K562 (cell line): Measurements from ENCODE around the gene MLYCD. TPM values are rescaled to one million over a fixed set of nuclear protein-coding genes. Genes with fewer than 3 reads are reported as not detected.

ENCODE experiments used
- ATAC-seq: fragments of 200-7000 bp; cut with Tn5 transposase; 3 replicates; pipeline ENCODE4 v1.9.1; 2020; ENCODE audit warnings: moderate library complexity
- BruUV-seq: library from RNA; stranded (reverse); fragments of 400-500 nt; replicated peaks from 2 replicates; lab custom pipeline; 2021; lab: Mats Ljungman, UMichigan
- CTCF ChIA-PET: fragments of 300-600 bp; formaldehyde crosslinking; extraction: SDS; loops from one replicate; lab custom pipeline; 2021; ENCODE audit warnings: low intra/inter-chr PET ratio; lab: Yijun Ruan, JAX
- POLR2A ChIA-PET: fragments of 300-600, 350-650 bp; sonication (Branson Sonifier 250); formaldehyde crosslinking; extraction: SDS; loops from one replicate; lab custom pipeline; 2021; ENCODE audit warnings: antibody characterized with exemption, inconsistent platforms; lab: Yijun Ruan, JAX
- DNase-seq, 4 experiments: peaks; one replicate each; pipeline versions ENCODE4 v3.0.0 to v3.0.0-alpha.2; 2011 to 2018; ENCODE audit warnings: low spot score in 3 of 4, mixed read lengths in 3 of 4; ENCODE audit errors: extremely low read depth in 1 of 4
- FAIRE-seq: peaks from 2 replicates; lab custom pipeline; 2011; peaks lifted over from hg19 to GRCh38; lab: Jason Lieb, UNC
- H2AFZ ChIP-seq: 2 replicates; pipeline ENCODE4 v1.6.0; 2011; ENCODE audit warnings: low read depth, low read length, control low read depth, inconsistent platforms
- H3K27ac ChIP-seq: fragments of 200-600 bp; 3 replicates; pipeline ENCODE4 v1.8.0; 2011; ENCODE audit warnings: low read depth, mild to moderate bottlenecking, control low read depth, inconsistent platforms, low read length, moderate library complexity, mixed read lengths; ENCODE audit errors: extremely low read depth
- H3K27me3 ChIP-seq, 2 experiments: fragments of 300-600 bp in 1 of 2; 2 replicates in 1 of 2; 3 replicates in 1 of 2; pipeline versions ENCODE4 v1.6.0 to v1.8.0; 2011; ENCODE audit warnings: inconsistent platforms in 2 of 2, low read length in 2 of 2, mild to moderate bottlenecking in 1 of 2, mixed read lengths in 1 of 2, moderate library complexity in 1 of 2; ENCODE audit not compliant: control insufficient read depth in 2 of 2, insufficient read depth in 2 of 2
- H3K36me3 ChIP-seq: fragments of 300-600 bp; 3 replicates; pipeline ENCODE4 v1.8.0; 2011; ENCODE audit warnings: mild to moderate bottlenecking, low read length, inconsistent platforms; ENCODE audit not compliant: control insufficient read depth, insufficient read depth
- H3K4me1 ChIP-seq, 2 experiments: fragments of 200-600 bp in 1 of 2; replicated peaks in 1 of 2; 2 replicates in 1 of 2; 3 replicates in 1 of 2; pipeline versions ENCODE4 v1.5.1 to v1.8.0; 2011; ENCODE audit warnings: inconsistent platforms in 2 of 2, low read length in 2 of 2, mild to moderate bottlenecking in 1 of 2, mixed read lengths in 1 of 2, moderate library complexity in 1 of 2; ENCODE audit not compliant: control insufficient read depth in 2 of 2, insufficient read depth in 2 of 2
- H3K4me2 ChIP-seq: 2 replicates; pipeline ENCODE4 v1.6.1; 2011; ENCODE audit warnings: low read length, control low read depth, inconsistent platforms, mixed read lengths; ENCODE audit not compliant: insufficient read depth
- H3K4me3 ChIP-seq: fragments of 200-600 bp; sonication (generic), shearing (Covaris generic); 2 replicates; pipeline ENCODE4 v1.5.1; 2016; ENCODE audit warnings: control low read depth, inconsistent platforms
- H3K79me2 ChIP-seq: fragments of 200-600 bp; 3 replicates; pipeline ENCODE4 v1.8.0; 2011; ENCODE audit warnings: low read length, inconsistent platforms; ENCODE audit not compliant: control insufficient read depth, insufficient read depth
- H3K9ac ChIP-seq, 2 experiments: 2 replicates each; pipeline versions ENCODE4 v1.6.0 to v1.6.1; 2011; ENCODE audit warnings: low read depth in 2 of 2, low read length in 2 of 2, control low read depth in 1 of 2, inconsistent platforms in 1 of 2, mild to moderate bottlenecking in 1 of 2, mixed read lengths in 1 of 2; ENCODE audit not compliant: insufficient read depth in 1 of 2
- H3K9me1 ChIP-seq: one replicate; pipeline ENCODE4 v1.6.0; 2011; ENCODE audit warnings: inconsistent platforms, mild to moderate bottlenecking, low read length, moderate library complexity; ENCODE audit not compliant: control insufficient read depth, insufficient read depth
- H3K9me3 ChIP-seq: replicated peaks from 2 replicates; pipeline ENCODE4 v1.5.1; 2011; ENCODE audit warnings: low read depth, low read length, inconsistent platforms; ENCODE audit not compliant: control insufficient read depth, insufficient read depth
- H4K20me1 ChIP-seq: replicated peaks from 2 replicates; pipeline ENCODE4 v1.6.1; 2011; ENCODE audit warnings: low read length, inconsistent platforms, mixed read lengths; ENCODE audit not compliant: control insufficient read depth, insufficient read depth
- BHLHE40 ChIP-seq: IDR thresholded peaks from 2 replicates; pipeline ENCODE4 v1.6.1; 2011; ENCODE audit warnings: low read length, improper control_type of control experiment
- CBX3 ChIP-seq, 2 experiments: IDR thresholded peaks; 1 replicate in 1 of 2; 2 replicates in 1 of 2; pipeline ENCODE4 v1.6.1; 2012; ENCODE audit warnings: inconsistent platforms in 2 of 2, low read length in 2 of 2, borderline replicate concordance in 1 of 2, control low read depth in 1 of 2
- CHCHD3 ChIP-seq: fragments of 250-450 bp; sonication (Bioruptor Pico); IDR thresholded peaks from 2 replicates; pipeline ENCODE4 v2.1.2; 2022; ENCODE audit warnings: mild to moderate bottlenecking
- CREB3L1 ChIP-seq: fragments of 450-650 bp; IDR thresholded peaks from 2 replicates; pipeline ENCODE4 v1.6.1; 2014; ENCODE audit warnings: low read depth, mild to moderate bottlenecking, moderate library complexity, borderline replicate concordance
- ELF4 ChIP-seq: fragments of 450-650 bp; formaldehyde crosslinking; IDR thresholded peaks from 2 replicates; pipeline ENCODE4 v1.4.0; 2022; ENCODE audit warnings: missing genetic modification characterization
- FUS ChIP-seq: fragments of 200-400 bp; formaldehyde crosslinking; optimal IDR thresholded peaks from 2 replicates; pipeline ENCODE3; 2017; ENCODE audit warnings: low read depth, low read length
- HDAC2 ChIP-seq: fragments of 450-650 bp; IDR thresholded peaks from 2 replicates; pipeline ENCODE4 v1.6.1; 2016; ENCODE audit warnings: mild to moderate bottlenecking
- IFI16 ChIP-seq: fragments of 250-450 bp; sonication (Bioruptor Pico); IDR thresholded peaks from 2 replicates; pipeline ENCODE4 v2.1.2; 2022; ENCODE audit warnings: mild to moderate bottlenecking, inconsistent platforms
- KDM1A ChIP-seq, 2 experiments: fragments of 450-650 bp; IDR thresholded peaks; 2 replicates each; pipeline ENCODE4 v1.6.1; 2016; ENCODE audit warnings: mild to moderate bottlenecking in 2 of 2
- KDM2B ChIP-seq: fragments of 250-450 bp; sonication (Bioruptor Pico); IDR thresholded peaks from 2 replicates; pipeline ENCODE4 v1.8.0; 2021; ENCODE audit warnings: mild to moderate bottlenecking, moderate library complexity
- MAFG ChIP-seq: fragments of 450-650 bp; conservative IDR thresholded peaks from 2 replicates; pipeline ENCODE4 v1.6.1; 2016; ENCODE audit warnings: missing genetic modification characterization, missing compliant biosample characterization
- NCOA4 ChIP-seq: fragments of 450-650 bp; IDR thresholded peaks from 2 replicates; pipeline ENCODE4 v1.6.1; 2018; ENCODE audit warnings: mild to moderate bottlenecking; ENCODE audit not compliant: partially characterized antibody
- NFXL1 ChIP-seq: fragments of 450-650 bp; formaldehyde crosslinking; IDR thresholded peaks from 2 replicates; pipeline ENCODE4 v1.4.0; 2021; ENCODE audit warnings: mild to moderate bottlenecking
- PHB ChIP-seq: fragments of 250-450 bp; sonication (Bioruptor Pico); IDR thresholded peaks from 2 replicates; pipeline ENCODE4 v1.5.0; 2021
- RBM17 ChIP-seq: fragments of 200-400 bp; formaldehyde crosslinking; IDR thresholded peaks from 2 replicates; pipeline ENCODE4 v1.6.1; 2017; ENCODE audit warnings: low read depth, mild to moderate bottlenecking, low read length, borderline replicate concordance
- SMARCA5 ChIP-seq: fragments of 450-650 bp; IDR thresholded peaks from 2 replicates; pipeline ENCODE4 v1.6.1; 2016
- SMARCC2 ChIP-seq: fragments of 450-650 bp; IDR thresholded peaks from 2 replicates; pipeline ENCODE4 v1.6.1; 2017; ENCODE audit warnings: antibody characterized with exemption, moderate library complexity, mild to moderate bottlenecking, low read depth
- TEAD1 ChIP-seq, 2 experiments: fragments of 450-650 bp in 1 of 2; sonication (generic) in 1 of 2; formaldehyde crosslinking; IDR thresholded peaks; 2 replicates each; pipeline versions ENCODE4 v1.4.0 to v1.8.0; 2020 to 2022; ENCODE audit warnings: mild to moderate bottlenecking in 2 of 2, missing genetic modification reagents in 1 of 2
- U2AF2 ChIP-seq: fragments of 200-400 bp; formaldehyde crosslinking; optimal IDR thresholded peaks from 2 replicates; pipeline ENCODE3; 2017; ENCODE audit warnings: low read depth, mild to moderate bottlenecking, low read length
- ZC3H4 ChIP-seq: sonication (generic); formaldehyde crosslinking; IDR thresholded peaks from 2 replicates; pipeline ENCODE4 v1.9.0; 2021; ENCODE audit warnings: missing genetic modification reagents, borderline replicate concordance
- ZKSCAN8 ChIP-seq: fragments of 200-800 bp; sonication (Bioruptor generic); IDR thresholded peaks from 2 replicates; pipeline ENCODE4 v1.6.1; 2016; ENCODE audit warnings: missing genetic modification characterization, missing compliant biosample characterization
- ZNF197 ChIP-seq: fragments of 200-800 bp; sonication (Bioruptor generic); IDR thresholded peaks from 2 replicates; pipeline ENCODE4 v1.6.1; 2016; ENCODE audit warnings: low read depth, missing genetic modification characterization, missing compliant biosample characterization
- ZNF347 ChIP-seq: fragments of 450-650 bp; formaldehyde crosslinking; IDR thresholded peaks from 2 replicates; pipeline ENCODE4 v1.4.0; 2020; ENCODE audit warnings: low read depth, mild to moderate bottlenecking, moderate library complexity
- ZNF785 ChIP-seq: fragments of 250-450 bp; sonication (Bioruptor Pico); IDR thresholded peaks from 2 replicates; pipeline ENCODE4 v1.4.0; 2020; ENCODE audit warnings: mild to moderate bottlenecking
- WGBS: fragments of 100-300 bp; shearing (Covaris generic); methylation state at CpG from one replicate; pipeline ENCODE4 v1.1.6; 2016; ENCODE audit warnings: low coverage, mixed read lengths; ENCODE audit not compliant: insufficient coverage; ENCODE audit errors: missing lambda C conversion rate; 5-methylcytosine and 5-hydroxymethylcytosine counted together
- in situ Hi-C: fragments of 300-500 bp; cut with MboI; formaldehyde crosslinking; loops from 4 replicates; pipeline ENCODE4 v1.15.0; 2018; ENCODE audit warnings: inconsistent platforms, mixed read lengths
- intact Hi-C: fragments of 100-400 bp; cut with micrococcal nuclease; formaldehyde crosslinking; loops from 2 replicates; pipeline ENCODE4 v1.14.2; 2022
- polyA plus RNA-seq, 8 experiments: library from polyadenylated mRNA; depleted of rRNA in 4 of 8; stranded (reverse) in 5 of 8; unstranded in 3 of 8; fragments of >200 nt; fragmentation: Nextera tagmentation in 2 of 8; fragmentation: Illumina TruSeq in 1 of 8; extraction: Ambion mirVana in 2 of 8; extraction: Trizol in 1 of 8; gene quantifications; 2 replicates each; pipeline versions ENCODE4 v1.2.1 to v1.2.3, GENCODE V29; 2011 to 2014; ENCODE audit warnings: inconsistent platforms in 1 of 8, missing spikeins in 1 of 8
- total RNA-seq, 7 experiments: library from RNA; depleted of rRNA in 6 of 7; stranded (reverse); fragments of >200 nt in 6 of 7; fragmentation: Illumina TruSeq in 2 of 7; extraction: Trizol in 2 of 7; gene quantifications; 2 replicates each; pipeline versions ENCODE4 v1.2.1 to v1.2.3, GENCODE V29; 2011 to 2021; ENCODE audit warnings: low replicate concordance in 1 of 7
- TF ChIP-seq, protein P1 (sequence below), 2 experiments: fragments of 450-650 bp in 1 of 2; sonication (generic) in 1 of 2; formaldehyde crosslinking; conservative IDR thresholded peaks; 2 replicates each; pipeline versions ENCODE4 v1.4.0 to v1.8.1; 2020 to 2022; ENCODE audit warnings: mild to moderate bottlenecking in 1 of 2, missing genetic modification reagents in 1 of 2

Gene MLYCD
- total and polyA plus RNA-seq, 9 of the 15 experiments (the other 6 are each of a cell fraction or from before 2014, with no cell fraction given), result 0.15 to 2.0 (median 1.0) TPM

DNA sequence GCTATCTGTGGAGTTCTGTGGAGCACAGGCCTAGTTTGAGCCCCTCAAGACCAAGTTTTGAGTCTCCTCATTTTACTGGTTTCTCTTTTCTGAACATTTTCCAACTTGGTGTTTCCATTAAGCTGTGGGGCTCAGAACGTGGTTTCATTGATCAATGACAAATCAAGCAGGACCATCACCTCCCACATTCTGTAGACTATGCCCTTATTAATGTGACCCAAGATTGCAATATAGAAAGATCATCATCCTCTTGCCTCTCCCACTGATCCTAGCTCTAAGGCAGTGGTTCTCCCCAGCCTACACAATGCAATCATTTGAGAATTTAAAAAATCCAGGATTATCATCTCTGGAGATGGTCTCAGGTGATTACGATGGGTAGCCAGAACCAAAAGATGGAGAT, 38.4 kb downstream of the MLYCD start:
- Histone ChIP-seq H3K4me1 (peaks cover 0 to 46% of the 10 kb centered on the region in 2 experiments; a peak in 2 of 5 replicates), H4K20me1 (peaks cover 21% of the 10 kb centered on the region), H2AFZ (no peak overlapping the region), H3K27me3 (peaks cover 41 to 65% of the 10 kb centered on the region in 2 experiments), H3K9me3 (no peaks in the 10 kb centered on the region), H3K9ac (no peak overlapping the region), H3K36me3 (no peaks in the 10 kb centered on the region), H3K4me3 (no peak overlapping the region), H3K79me2 (no peaks in the 10 kb centered on the region), H3K4me2 (no peak overlapping the region), H3K27ac (no peak overlapping the region), H3K9me1 (no peaks in the 10 kb centered on the region)
- ChIA-PET POLR2A (interaction anchor here (0.9 to 1.7 kb wide), 2 partner anchors 16 to 37 kb away, joined by 3 to 7 read pairs; partner anchors contain the start of gene OSGIN1), CTCF (no interaction called here)
- in situ Hi-C loops (no loop called here), intact Hi-C loops (no loop called here)
- ATAC-seq, result no peak
- peak; percentile 6 for FAIRE-seq
- no peak for DNase-seq
- BruUV-seq, result no TSS peak
- WGBS, result 21% methylated on average over 2 of the region's 2 CpGs
- TF ChIP-seq ELF4 (CRISPR knock-in tag), result no peak
- TF ChIP-seq FUS, result no peak
- TF ChIP-seq KDM1A (IDR thresholded peaks at IDR 0.05), result peak; percentile 37 to 64; a peak in 2 of 4 replicates
- TF ChIP-seq ZC3H4 (CRISPR knock-in tag), result no peak
- no peak for TF ChIP-seq IFI16 (CRISPR knock-in tag)
- TF ChIP-seq SMARCA5, result 0 out of 2 replicates have a peak, but pooled peaks have one; percentile 46
- TF ChIP-seq U2AF2, result no peak
- TF ChIP-seq ZNF347 (CRISPR knock-in tag), result no peak
- no peak for TF ChIP-seq ZKSCAN8
- TF ChIP-seq NFXL1 (CRISPR knock-in tag), result no peak
- no peak for TF ChIP-seq KDM2B (CRISPR knock-in tag)
- TF ChIP-seq BHLHE40, result no peak
- no peak for TF ChIP-seq ZNF197 (CRISPR knock-in tag)
- TF ChIP-seq RBM17, result no peak
- no peak for TF ChIP-seq CREB3L1
- no peak for TF ChIP-seq CHCHD3
- TF ChIP-seq SMARCC2, result no peak
- TF ChIP-seq PHB, result no peak
- no peak for TF ChIP-seq MAFG (tag)
- no peak for TF ChIP-seq NCOA4
- TF ChIP-seq CBX3 (IDR thresholded peaks at IDR 0.05; ENCODE audit: borderline replicate concordance in 1 of 2, low read length in 2 of 2), result peak in 1 of 2 experiments; percentile 30; a peak in 1 of 3 replicates
- TF ChIP-seq HDAC2, result 0 out of 2 replicates have a peak, but pooled peaks have one; percentile 28
- no peak for TF ChIP-seq ZNF785 (CRISPR knock-in tag)
- TF ChIP-seq, protein P1, sequence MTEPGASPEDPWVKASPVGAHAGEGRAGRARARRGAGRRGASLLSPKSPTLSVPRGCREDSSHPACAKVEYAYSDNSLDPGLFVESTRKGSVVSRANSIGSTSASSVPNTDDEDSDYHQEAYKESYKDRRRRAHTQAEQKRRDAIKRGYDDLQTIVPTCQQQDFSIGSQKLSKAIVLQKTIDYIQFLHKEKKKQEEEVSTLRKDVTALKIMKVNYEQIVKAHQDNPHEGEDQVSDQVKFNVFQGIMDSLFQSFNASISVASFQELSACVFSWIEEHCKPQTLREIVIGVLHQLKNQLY (CRISPR knock-in tag; conservative IDR thresholded peaks at IDR 0.05), result no peak
- no peak for TF ChIP-seq TEAD1 (CRISPR knock-in tag; IDR thresholded peaks at IDR 0.05)
